Suprapubic skin (tissue), 4 donors: ENCODE results near the gene JDP2.

ENCODE experiments used
- CTCF ChIP-seq, 2 donors: fragments of 200-600 bp in 1 of 2; fragments of 450-650 bp in 1 of 2; sonication (generic) in 1 of 2; IDR thresholded peaks; one replicate each; pipeline ENCODE4 v1.5.1; 2016 to 2019; ENCODE audit warnings: antibody characterized with exemption in 2 of 2, mild to moderate bottlenecking in 1 of 2, moderate library complexity in 1 of 2
- EP300 ChIP-seq: sonication (generic); formaldehyde crosslinking; IDR thresholded peaks from one replicate; pipeline ENCODE4 v1.6.1; 2017; ENCODE audit warnings: antibody characterized with exemption
- POLR2A ChIP-seq, 2 donors: fragments of 450-650 bp; IDR thresholded peaks; one replicate each; pipeline ENCODE4 v1.6.1; 2017; ENCODE audit warnings: antibody characterized with exemption in 2 of 2, mild to moderate bottlenecking in 2 of 2, moderate library complexity in 2 of 2
- POLR2AphosphoS5 ChIP-seq, 3 donors: sonication (generic); formaldehyde crosslinking; IDR thresholded peaks; one replicate each; pipeline ENCODE4 v1.6.1; 2017; ENCODE audit warnings: antibody characterized with exemption in 3 of 3

DNA sequence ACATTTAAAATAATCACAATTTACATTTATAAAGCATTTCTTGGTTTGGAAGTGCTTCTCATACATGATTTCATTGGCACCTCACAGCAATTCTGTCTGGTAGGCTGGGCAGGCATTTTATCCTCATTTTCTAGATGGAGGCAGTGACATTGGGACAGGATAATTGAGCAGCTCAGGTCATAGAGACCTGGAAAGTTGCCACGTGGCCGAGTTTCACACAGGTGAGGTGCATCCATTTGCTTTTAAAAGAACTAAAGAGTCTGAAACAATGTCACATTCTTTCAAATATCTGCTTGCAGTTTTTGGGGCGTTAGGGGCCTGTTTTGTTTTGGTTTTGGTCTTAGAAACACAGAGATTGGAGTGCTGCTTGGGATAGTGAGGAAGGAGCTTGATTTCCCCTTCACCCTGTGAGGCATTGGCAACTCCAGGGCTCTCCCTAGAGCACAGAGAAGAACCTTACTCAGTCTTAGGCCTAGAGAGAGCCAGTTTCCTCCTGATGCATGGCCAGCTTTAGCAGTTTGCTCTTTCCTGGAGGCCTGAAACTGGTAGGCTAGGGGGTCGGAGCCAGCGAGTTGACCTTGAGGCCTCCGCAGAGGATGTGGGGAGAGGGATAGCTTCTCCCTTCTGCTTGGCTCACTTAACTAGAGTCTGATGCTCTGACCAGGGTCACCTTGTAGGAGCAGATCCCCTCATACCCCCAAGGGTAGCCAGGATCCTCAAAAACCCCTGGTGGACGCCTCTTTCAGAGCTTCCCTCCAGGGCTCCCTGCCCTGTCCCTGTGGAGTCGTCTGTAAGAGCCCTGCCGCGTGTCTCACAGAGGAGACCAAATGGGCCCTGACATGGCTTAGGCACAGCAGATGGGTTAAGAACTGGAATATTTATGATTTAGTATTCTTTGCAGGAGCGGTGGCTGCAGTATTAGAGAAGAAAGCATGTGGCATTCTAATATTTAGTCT, 34.9 kb upstream of the JDP2 start:
- TF ChIP-seq CTCF (IDR thresholded peaks at IDR 0.05) (no peak), EP300 (no peak), POLR2A (IDR thresholded peaks at IDR 0.05) (no peak), POLR2AphosphoS5 (IDR thresholded peaks at IDR 0.05) (no peak)
